HG03095 (cell line): ENCODE data around the gene MYG1.

Experiments
- ATAC-seq: cut with Tn5 transposase; IDR thresholded peaks from one replicate; pipeline ENCODE4 v1.9.1; 2021; ENCODE audit warnings: moderate library complexity; ENCODE audit not compliant: unreplicated experiment

Gene MYG1

DNA sequence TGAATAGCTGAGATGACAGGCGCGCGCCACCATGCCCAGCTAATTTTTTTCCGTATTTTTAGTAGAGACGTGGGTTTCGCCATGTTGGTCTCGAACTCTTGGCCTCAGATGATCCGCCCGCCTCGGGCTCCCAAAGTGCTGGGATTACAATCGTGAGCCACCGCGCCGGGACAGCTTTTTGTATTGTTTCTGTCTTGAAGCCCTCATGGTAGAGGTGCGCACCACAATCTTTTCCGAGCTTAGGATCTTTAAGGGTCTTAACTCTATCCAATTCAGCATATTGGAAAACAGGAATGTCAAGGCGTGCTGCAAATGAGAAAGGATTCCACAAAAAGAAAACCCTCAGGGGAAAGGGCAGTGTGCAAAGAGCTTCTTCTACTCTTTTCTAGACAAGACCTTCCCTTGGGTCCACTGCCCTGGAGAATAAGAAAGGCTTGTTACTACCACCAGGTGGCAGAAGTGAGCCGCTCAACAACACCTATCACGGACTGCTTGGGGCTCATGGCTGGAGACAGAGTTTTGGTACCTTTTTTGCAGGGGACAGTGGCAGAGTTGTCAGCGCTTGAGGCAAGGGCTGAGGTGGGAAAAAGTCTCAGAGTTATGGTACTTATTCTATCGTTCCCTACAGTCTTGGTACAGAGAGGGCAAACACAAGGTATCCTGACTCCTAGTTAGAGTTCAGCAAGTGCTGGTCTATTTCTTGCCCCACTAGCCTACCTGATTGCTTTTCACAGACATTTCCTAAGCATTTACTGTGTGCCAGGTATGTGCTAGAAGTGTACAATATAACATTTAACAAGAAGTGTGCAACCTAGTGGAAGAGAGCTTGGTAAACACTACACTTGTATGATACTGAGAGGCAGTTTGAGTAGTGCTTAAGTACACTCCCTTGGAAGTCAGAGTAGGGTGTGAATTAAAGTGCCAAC, 53.1 kb downstream of the MYG1 start:
- peak; percentile 65 for ATAC-seq

DNA sequence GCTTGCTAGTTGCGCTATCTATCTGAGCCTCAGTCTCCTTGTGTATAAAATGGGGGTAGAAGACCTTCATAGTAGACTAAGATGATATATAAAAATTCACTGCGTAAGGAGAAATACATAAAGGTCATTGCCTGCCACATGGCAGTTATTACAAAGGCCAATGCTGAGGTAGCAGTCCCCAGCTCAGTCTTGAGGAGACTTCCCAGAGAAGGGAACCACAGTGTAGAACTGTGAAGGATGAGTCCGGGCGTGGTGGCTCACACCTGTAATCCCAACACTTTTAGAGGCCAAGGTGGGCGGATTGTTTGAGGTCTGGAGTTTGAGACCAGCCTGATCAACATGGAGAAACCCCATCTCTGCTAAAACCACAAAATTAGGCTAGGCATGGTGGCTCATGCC, 53.8 kb downstream of the MYG1 start:
- no peak for ATAC-seq

GRCh38 chr12:53355121-53355520, 55.6 kb downstream of the MYG1 start:
- no peak for ATAC-seq
